NCI-H1048 (cell line): ENCODE data around the gene ARMH3.
"Not testable (repeated sequence)": the region's sequence is repeated elsewhere in the genome, so short reads cannot be mapped to it uniquely, and the experiment has no call there.

Experiments used
- DNase-seq: peaks from one replicate; lab custom pipeline; 2025; lab: John Stamatoyannopoulos, UW

Gene ARMH3

DNA sequence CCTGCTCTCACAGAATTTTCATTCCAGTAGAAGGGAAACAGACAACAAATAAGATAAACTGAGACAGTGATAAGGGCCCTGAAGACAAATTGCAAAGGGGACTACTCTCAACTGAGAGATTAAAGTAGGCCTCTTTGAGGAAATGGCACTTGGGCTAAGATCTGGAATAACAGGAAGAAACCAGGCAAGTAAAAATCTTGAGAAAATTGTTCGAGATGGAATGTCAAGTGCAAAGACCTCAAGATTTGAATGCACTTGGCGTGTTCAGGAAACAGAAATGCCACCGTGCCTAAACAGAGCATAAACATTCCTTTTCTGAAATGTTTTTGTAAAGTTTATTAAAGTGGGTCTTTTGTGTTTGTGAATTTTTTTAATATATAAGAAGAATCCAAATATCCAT lies 10.7 kb downstream of the ARMH3 start:
- DNase-seq, result no peak

GRCh38 chr10:102040305-102041050 lies 15.5 kb downstream of the ARMH3 start:
- DNase-seq, result no peak

DNA sequence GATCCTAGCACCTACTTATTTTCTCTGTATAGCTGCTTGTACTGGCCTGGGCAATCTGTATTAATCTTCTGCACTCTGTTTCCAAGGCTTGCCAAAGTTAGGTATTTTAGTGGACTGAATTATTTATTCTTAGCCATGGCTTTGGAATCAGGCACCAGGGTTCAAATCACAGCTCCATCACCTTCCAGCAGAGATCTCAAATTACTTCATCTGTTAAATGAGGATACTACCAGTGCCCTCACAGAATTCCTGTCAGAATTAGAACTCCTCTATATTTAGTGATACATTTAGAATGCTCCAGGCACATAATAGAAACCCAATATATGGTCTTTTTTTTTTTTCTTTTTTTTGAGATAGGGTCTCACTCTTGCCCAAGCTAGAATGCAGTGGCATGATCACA lies 17.6 kb downstream of the ARMH3 start:
- no peak for DNase-seq

DNA sequence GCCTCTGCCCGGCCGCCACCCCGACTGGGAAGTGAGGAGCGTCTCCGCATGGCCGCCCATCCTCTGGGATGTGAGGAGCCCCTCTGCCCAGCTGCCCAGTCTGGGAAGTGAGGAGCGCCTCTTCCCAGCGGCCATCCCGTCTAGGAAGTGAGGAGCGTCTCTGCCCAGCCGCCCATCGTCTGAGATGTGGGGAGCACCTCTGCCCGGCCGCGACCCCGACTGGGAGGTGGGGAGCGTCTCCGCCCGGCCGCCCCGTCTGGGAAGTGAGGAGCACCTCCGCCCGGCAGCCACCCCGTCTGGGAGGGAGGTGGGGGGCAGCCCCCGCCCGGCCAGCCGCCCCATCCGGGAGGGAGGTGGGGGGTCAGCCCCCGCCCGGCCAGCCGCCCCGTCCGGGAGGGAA lies 20.2 kb downstream of the ARMH3 start:
- DNase-seq, result not testable (repeated sequence)

DNA sequence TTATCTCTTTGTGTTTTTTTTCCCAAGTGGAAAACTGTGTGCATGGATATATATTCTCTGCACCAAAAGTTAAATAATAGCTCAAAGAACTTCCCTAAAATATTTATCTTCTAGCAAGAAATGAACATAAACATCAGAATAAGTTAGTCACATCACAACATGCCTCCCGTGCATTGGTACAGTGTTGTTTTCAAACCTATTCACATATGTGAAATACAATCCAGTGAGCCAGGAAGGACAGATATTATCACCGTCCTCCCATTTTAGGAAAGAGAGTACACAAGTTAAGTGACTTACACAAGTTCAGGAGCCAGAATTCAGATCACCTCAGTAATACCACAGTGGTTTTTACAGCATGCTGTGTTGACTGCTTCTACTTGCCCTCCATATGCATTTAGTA lies 22.2 kb downstream of the ARMH3 start:
- DNase-seq, result no peak

- DNase-seq, result no peak
These were observed 28.7 kb downstream of the ARMH3 start for GRCh38 chr10:102027261-102027660.

DNA sequence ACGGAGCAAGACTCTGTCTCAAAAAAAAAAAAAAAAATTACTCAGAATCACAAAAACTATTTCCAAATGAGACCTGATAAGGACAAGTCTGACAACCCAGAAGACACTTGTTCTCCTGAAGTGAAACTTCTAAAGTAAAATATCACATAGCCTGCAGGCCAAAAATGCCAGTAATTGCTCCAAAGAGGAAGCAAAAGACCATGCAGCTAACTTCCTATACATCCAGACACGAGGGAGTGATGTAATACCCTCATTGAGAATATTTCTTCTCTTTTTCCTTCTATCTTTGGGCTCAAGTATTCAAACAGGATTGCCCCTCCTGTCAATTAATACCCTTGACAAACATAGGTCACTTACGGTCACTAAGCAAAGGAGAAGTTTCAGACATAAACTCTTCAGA lies 31.2 kb downstream of the ARMH3 start:
- no peak for DNase-seq

DNA sequence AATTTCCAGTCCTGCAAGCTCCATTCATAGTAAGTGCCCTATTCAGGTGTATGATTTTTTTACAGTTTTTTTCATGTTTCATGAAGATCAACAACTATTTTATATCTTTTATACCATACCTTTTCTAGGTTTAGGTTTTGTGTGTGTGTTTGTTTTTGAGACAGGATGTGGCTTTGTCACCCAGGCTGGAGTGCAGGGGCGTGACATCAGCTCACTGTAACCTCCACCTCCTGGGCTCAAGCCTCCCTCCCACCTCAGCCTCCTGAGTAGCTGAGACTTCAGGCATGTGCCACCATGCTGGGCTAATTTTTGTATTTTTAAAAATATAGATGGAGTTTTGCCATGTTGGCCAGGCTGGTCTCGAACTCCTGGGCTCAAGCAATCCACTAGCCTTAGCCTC lies 35.0 kb downstream of the ARMH3 start:
- no peak for DNase-seq

GRCh38 chr10:102017295-102017694 lies 38.7 kb downstream of the ARMH3 start:
- DNase-seq, result no peak

GRCh38 chr10:102016416-102016815 lies 39.6 kb downstream of the ARMH3 start:
- no peak for DNase-seq

DNA sequence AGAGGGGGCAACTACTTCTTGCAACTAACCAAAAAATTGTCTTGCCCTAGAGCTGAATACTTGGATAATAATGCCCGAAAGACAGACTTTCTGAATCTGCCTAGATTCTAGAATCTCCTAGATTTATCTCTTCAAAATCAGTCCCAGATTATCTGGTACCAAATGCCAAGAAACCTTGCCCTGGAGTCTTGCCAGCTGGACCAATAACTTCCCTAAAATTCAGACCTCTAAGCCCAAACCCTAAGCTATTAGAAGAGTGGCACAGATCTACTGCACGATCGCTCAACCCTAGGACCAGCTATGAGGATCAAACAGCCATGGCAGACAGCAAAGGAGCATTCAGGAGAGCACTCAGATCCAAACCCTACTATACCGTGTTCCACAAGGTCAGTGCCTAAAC lies 45.0 kb downstream of the ARMH3 start:
- DNase-seq, result no peak

DNA sequence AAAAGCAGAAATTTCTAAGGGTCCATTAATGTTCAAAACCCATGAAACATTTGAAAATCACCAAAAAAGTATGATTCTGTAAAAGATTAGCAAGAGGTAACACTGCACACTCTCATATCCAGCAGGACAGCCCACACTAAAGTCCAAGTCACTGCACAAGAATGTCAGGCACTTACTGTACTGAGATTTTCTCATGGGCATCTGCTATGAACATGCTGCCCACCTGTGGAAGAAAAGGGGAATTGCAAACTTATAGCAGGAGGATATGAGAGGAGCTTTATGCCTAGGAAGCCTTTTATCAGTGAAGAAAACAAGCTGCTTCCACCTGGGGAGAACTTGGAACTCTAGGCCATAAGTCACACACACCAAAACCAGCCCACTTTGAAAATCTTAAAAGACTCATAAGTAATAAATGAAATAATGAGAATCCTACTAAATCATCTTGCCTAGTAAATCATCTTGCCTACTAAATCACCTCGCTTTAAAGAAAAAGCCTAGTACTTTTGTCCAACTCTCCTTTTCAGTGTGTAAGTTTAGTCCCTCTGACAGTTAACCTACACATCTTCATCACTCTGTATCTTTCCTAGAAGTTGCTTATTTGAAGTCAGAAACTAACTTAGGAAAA lies 46.1 kb downstream of the ARMH3 start:
- DNase-seq, result peak; percentile 25

- DNase-seq, result no peak
These were observed 48.2 kb downstream of the ARMH3 start for GRCh38 chr10:102007796-102008195.

DNA sequence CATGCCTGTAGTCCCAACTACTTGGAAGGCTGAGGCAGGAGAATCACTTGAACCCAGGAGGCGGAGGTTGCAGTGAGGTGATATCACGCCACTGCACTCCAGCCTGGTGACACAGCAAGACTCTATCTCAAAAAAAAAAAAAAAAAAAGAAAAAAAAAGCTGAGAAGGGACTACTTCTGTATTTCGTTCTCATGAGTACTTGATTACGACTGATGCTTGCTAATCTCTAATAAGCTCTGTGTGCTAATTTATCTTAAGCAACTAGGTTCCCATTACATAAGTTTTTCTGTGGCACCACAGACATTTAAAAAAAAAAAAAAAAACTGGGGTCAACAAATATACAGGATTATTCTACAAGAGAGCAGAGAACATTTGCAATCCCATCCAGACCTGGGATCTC lies 48.9 kb downstream of the ARMH3 start:
- DNase-seq, result not testable (repeated sequence)

GRCh38 chr10:102004376-102004775 lies 51.6 kb downstream of the ARMH3 start:
- no peak for DNase-seq

DNA sequence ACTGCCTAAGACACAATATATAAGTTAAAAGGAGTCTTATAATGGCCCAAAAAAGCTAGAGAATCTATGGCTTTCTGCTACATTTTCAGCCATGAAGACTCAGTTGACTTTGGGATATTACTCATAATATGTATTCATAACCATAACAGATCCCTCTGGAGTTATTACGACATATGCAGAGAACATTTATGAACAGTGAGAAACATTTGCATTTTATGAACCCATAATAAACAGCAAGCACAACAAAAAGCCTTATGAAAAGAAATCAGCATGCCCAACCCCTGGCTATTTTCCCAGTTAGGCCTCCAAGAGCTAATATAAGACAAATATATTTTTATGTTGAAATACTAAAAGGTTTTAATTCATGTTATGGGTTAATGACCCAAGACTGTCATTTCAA lies 52.4 kb downstream of the ARMH3 start:
- DNase-seq, result no peak

GRCh38 chr10:102001435-102002068 lies 54.4 kb downstream of the ARMH3 start:
- DNase-seq, result no peak

GRCh38 chr10:101997803-101998202 lies 58.2 kb downstream of the ARMH3 start:
- no peak for DNase-seq

- no peak for DNase-seq
These were observed 60.4 kb downstream of the ARMH3 start for GRCh38 chr10:101995451-101996063.

- DNase-seq, result no peak
These were observed 62.2 kb downstream of the ARMH3 start for GRCh38 chr10:101993651-101994200.

DNA sequence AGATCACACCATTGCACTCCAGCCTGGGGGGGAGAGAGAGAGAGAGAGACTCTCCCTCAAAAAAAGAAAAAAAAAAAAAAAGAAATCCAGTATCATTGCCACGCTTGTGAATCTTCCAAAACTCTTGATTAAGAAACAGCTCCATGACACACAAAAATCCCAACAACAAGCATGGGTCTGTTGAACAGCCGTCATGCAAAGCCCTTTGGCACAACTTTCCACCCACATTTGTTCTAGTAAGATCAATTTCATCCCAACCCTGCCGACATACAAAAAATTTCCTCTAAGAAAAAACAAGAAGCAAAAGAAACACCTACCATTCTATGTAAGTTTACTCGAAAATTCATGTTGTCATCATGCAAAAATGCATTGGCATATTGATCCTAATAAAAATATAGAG lies 62.8 kb downstream of the ARMH3 start:
- DNase-seq, result no peak

DNA sequence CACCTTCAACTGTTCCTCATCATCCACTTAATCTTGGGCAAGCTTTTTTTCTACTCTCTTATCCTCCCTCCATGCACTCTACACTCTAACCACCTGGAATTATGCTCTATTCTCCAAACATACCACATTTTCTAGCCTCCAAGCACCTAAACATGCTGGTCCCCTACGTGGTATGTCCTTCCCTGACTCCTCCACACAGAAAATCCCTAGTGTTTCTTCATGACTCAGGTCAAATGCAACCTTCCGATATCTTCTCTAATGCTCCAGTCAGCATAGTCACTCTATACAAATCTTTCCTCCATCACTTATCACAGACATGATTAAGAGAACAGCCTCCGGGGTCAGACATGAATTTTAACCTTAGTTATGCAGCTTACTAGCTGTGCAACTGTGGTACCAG lies 68.8 kb downstream of the ARMH3 start:
- no peak for DNase-seq

DNA sequence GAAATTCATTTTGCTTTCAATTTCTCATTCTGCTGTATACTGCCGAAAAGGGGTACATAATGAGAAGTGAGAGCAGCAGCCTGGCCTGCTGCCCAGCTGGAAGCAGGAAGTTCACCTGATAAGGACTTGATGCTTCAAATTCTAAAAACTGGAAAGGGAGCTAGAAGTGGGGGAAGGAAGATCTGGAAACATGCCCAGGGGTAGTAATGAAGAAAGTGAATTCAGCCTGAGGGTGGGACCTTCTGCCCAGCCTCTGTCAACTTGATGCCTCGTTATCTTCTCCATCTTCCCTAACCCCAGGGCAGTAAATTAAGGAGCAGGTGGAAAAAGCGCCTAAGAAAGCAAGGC lies 69.4 kb downstream of the ARMH3 start:
- no peak for DNase-seq
